Measurements from ENCODE around the gene SNX8. TPM values are rescaled to one million over a fixed set of nuclear protein-coding genes. Genes with fewer than 3 reads are reported as not detected.
"Not testable (repeated sequence)": the region's sequence is repeated elsewhere in the genome, so short reads cannot be mapped to it uniquely, and the experiment has no call there.

SNX8 gene
- total RNA-seq, 1 donor from 2014 or later, result 60.1 TPM

DNA sequence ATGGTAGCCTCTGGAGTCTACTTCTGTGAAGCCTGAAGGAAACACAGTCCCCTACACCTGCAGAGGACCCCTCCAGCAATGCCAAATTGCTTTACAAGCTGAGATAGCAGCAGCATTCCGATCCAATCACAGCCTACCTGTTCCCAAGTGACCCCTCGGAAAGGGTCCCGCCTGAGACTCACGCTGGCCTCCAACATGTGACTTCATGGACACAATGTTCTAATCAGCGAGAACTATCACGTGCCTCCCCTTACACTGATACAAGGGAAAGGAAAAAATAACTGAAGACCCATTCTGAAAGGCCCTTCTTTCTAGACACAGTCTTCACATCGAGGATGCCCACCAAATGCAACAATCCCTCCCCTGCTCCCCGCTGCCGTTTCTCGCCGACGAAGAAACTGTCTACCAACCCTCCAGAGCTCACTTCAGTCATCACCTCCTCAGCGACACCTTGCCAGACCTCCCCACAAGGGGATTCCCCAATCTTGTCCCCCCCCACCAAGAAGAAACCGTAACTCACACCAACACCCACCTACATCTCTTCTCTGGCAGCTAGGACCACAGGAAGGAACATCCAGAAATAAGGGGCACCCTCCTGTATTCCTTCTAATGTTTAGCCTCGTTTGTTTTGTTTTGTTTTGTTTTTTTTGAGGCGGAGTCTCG, 1.8 kb downstream of the SNX8 start:
- ATAC-seq, result no peak
- Histone ChIP-seq H3K27ac (no peak overlapping the region), H3K27me3 (no peaks in the 10 kb centered on the region), H3K4me3 (peak overlapping the region; percentile 8), H3K36me3 (peaks cover 5% of the 10 kb centered on the region), H3K4me1 (peaks cover 20% of the 10 kb centered on the region), H3K9me3 (no peaks in the 10 kb centered on the region)
- TF ChIP-seq, protein P1, sequence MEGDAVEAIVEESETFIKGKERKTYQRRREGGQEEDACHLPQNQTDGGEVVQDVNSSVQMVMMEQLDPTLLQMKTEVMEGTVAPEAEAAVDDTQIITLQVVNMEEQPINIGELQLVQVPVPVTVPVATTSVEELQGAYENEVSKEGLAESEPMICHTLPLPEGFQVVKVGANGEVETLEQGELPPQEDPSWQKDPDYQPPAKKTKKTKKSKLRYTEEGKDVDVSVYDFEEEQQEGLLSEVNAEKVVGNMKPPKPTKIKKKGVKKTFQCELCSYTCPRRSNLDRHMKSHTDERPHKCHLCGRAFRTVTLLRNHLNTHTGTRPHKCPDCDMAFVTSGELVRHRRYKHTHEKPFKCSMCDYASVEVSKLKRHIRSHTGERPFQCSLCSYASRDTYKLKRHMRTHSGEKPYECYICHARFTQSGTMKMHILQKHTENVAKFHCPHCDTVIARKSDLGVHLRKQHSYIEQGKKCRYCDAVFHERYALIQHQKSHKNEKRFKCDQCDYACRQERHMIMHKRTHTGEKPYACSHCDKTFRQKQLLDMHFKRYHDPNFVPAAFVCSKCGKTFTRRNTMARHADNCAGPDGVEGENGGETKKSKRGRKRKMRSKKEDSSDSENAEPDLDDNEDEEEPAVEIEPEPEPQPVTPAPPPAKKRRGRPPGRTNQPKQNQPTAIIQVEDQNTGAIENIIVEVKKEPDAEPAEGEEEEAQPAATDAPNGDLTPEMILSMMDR (IDR thresholded peaks at IDR 0.05), result no peak
- no peak for DNase-seq
- intact Hi-C loops (cut with DNase I), result no loop called here

DNA sequence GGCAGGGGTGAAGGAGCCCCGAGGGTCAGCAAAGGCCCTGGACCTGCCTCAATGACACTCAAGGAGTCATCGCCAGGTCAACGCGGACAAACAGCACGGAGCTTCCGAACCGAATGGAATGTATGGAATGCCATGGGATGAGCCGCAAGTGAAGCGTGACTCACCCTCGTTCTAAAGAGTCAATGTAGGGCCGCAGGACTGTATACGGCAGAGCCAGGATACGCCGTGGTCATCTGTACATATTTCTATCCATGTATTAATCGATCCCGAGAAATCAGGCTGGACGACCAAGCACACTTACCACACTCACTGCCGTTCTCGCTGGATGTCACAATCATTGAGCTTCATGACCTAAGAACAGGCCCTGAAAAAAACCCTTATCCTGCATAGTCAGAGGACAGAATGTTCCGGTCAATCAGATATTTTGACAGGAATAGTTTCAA, 4.3 kb downstream of the SNX8 start:
- intact Hi-C loops (cut with DNase I), result no loop called here
- H3K27ac ChIP-seq, result no peak overlapping the region
- H3K4me1 ChIP-seq, result peaks cover 25% of the 10 kb centered on the region
- no peak for ATAC-seq
- no peak overlapping the region for H3K4me3 ChIP-seq
- H3K36me3 ChIP-seq, result peaks cover 5% of the 10 kb centered on the region
- H3K27me3 ChIP-seq, result no peaks in the 10 kb centered on the region
- DNase-seq, result no peak
- TF ChIP-seq, protein P1 (IDR thresholded peaks at IDR 0.05), result no peak
- H3K9me3 ChIP-seq, result no peaks in the 10 kb centered on the region

DNA sequence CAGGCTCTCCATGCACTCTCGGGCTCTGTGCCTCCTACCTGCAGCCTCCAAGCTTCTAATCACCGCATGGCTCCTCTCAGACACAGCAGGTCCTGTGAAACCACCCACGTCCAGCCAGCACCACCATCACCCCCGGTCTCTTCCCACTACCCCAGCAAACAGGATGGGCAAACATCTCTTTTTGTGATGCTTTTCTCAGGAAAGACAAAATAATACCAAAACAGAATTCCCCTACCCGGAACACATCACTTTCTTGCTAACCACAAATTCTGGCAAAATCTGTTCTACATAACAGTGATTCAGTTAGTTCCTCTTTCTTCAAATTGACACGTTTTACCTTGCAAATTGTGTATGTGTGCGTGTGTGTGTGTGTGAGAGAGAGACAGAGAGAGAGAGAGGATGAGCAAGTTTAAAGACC, 6.5 kb downstream of the SNX8 start:
- Histone ChIP-seq H3K4me1 (peaks cover 28% of the 10 kb centered on the region), H3K27me3 (no peaks in the 10 kb centered on the region), H3K4me3 (no peak overlapping the region), H3K36me3 (peaks cover 5% of the 10 kb centered on the region), H3K9me3 (no peaks in the 10 kb centered on the region), H3K27ac (no peak overlapping the region)
- DNase-seq, result no peak
- TF ChIP-seq, protein P1 (IDR thresholded peaks at IDR 0.05), result no peak
- intact Hi-C loops (cut with DNase I), result no loop called here
- no peak for ATAC-seq

DNA sequence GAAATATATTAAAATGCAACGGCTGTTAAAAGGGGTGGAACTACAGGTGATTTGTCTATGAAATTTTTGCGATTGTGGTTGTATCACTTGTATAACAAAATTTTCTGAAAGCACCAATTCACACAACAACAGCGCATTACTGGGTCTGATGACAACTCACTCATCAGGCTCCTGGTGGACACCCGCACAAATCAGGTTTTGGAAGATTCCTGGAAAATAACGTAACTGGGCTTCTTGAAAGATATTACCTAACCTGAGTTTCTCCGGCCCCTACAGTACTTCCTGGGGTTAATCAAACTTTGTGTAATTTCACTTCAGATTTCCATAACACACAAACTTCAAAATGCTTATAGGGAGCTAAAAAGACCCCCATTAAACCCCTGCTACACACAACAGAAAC, 7.6 kb downstream of the SNX8 start:
- H3K9me3 ChIP-seq, result no peaks in the 10 kb centered on the region
- ATAC-seq, result no peak
- peaks cover 5% of the 10 kb centered on the region for H3K36me3 ChIP-seq
- TF ChIP-seq, protein P1 (IDR thresholded peaks at IDR 0.05), result no peak
- peaks cover 22% of the 10 kb centered on the region for H3K4me1 ChIP-seq
- no peak for DNase-seq
- no peak overlapping the region for H3K27ac ChIP-seq
- no peaks in the 10 kb centered on the region for H3K27me3 ChIP-seq
- intact Hi-C loops (cut with DNase I), result no loop called here
- no peak overlapping the region for H3K4me3 ChIP-seq

DNA sequence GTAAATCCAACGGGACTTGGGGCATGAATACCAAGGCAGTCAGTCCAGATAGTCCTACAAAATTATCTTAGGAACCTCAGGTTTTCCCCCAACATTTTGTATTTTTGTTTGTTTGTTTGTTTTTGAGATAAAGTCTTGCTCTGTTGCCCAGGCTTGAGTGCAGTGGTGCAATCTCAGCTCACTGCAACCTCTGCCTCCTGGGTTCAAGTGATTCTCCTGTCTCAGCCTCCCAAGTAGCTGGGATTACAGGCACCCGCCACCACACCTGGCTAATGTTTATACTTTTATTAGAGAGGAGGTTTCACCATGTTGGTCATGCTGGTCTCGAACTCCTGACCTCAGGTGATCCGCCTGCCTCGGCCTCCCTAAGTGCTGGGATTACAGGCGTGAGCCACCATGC, 9.0 kb downstream of the SNX8 start:
- peak overlapping the region; percentile 14 for H3K27ac ChIP-seq
- H3K4me3 ChIP-seq; DNase-seq; H3K36me3 ChIP-seq; ATAC-seq; intact Hi-C loops (cut with DNase I); H3K9me3 ChIP-seq; H3K27me3 ChIP-seq: not testable (repeated sequence)
- peaks cover 16% of the 10 kb centered on the region for H3K4me1 ChIP-seq

DNA sequence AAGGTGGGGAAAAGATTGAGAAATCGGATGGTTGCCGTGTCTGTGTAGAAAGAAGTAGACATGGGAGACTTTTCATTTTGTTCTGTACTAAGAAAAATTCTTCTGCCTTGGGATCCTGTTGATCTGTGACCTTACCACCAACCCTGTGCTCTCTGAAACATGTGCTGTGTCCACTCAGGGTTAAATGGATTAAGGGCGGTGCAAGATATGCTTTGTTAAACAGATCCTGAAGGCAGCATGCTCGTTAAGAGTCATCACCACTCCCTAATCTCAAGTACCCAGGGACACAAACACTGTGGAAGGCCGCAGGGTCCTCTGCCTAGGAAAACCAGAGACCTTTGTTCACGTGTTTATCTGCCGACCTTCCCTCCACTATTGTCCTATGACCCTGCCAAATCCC, 10.7 kb downstream of the SNX8 start:
- DNase-seq; H3K4me3 ChIP-seq; H3K27me3 ChIP-seq; intact Hi-C loops (cut with DNase I); ATAC-seq; H3K9me3 ChIP-seq; H3K36me3 ChIP-seq; H3K27ac ChIP-seq: not testable (repeated sequence)
- peaks cover 18% of the 10 kb centered on the region for H3K4me1 ChIP-seq

DNA sequence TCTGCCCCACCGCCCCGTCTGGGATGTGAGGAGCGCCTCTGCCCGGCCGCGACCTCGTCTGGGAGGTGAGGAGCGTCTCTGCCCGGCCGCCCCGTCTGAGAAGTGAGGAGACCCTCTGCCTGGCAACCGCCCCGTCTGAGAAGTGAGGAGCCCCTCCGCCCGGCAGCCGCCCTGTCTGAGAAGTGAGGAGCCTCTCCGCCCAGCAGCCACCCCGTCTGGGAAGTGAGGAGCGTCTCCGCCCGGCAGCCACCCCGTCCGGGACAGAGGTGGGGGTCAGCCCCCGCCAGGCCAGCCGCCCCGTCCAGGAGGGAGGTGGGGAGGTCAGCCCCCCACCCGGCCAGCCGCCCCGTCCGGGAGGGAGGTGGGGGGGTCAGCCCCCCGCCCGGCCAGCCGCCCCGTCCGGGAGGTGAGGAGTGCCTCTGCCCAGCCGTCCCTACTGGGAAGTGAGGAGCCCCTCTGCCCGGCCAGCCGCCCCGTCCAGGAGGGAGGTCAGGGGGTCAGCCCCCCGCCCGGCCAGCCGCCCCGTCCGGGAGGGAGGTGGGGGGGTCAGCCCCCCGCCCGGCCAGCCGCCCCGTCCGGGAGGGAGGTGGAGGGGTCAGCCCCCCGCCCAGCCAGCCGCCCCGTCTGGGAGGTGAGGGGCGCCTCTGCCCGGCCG, 11.4 kb downstream of the SNX8 start:
- intact Hi-C loops (cut with DNase I); H3K36me3 ChIP-seq; H3K9me3 ChIP-seq; DNase-seq; H3K4me3 ChIP-seq; ATAC-seq; H3K27me3 ChIP-seq; H3K27ac ChIP-seq: not testable (repeated sequence)
- peaks cover 18% of the 10 kb centered on the region for H3K4me1 ChIP-seq
